Naive thymus-derived CD4-positive, alpha-beta T cell (primary cell): Measurements from ENCODE around the gene DIAPH2. TPM values are rescaled to one million over a fixed set of nuclear protein-coding genes. Genes with fewer than 3 reads are reported as not detected.
A peak's percentile ranks its signal among the peaks of the same experiment; 100 is the strongest.

Source experiments
- ATAC-seq: fragments of 150-1000 bp; cut with Tn5 transposase; 2 replicates; pipeline ENCODE4 v1.10.0; 2021; ENCODE audit warnings: mild to moderate bottlenecking, moderate library complexity
- CTCF ChIA-PET: fragments of 350-600 bp; sonication (Branson Sonifier 250); formaldehyde crosslinking; loops from one replicate; lab custom pipeline; 2021; ENCODE audit warnings: antibody characterized with exemption; lab: Charles Lee
- POLR2A ChIA-PET: fragments of 350-600 bp; sonication (Branson Sonifier 250); formaldehyde crosslinking; loops from one replicate; lab custom pipeline; 2021; ENCODE audit warnings: antibody characterized with exemption, inconsistent platforms; lab: Charles Lee
- DNase-seq, 9 donors: peaks; one replicate each; pipeline versions ENCODE4 v3.0.0 to v3.0.0-alpha.2; 2020 to 2022; ENCODE audit warnings: mixed read lengths in 1 of 9
- H3K27ac ChIP-seq: one replicate; pipeline ENCODE4 v1.7.0; 2013; ENCODE audit warnings: mild to moderate bottlenecking, low read depth, low read length, moderate library complexity
- H3K27me3 ChIP-seq, 2 donors: one replicate each; pipeline ENCODE4 v1.7.0; 2013; ENCODE audit warnings: low read length in 2 of 2, mild to moderate bottlenecking in 2 of 2, moderate library complexity in 2 of 2; ENCODE audit not compliant: control insufficient read depth in 2 of 2, insufficient read depth in 2 of 2
- H3K36me3 ChIP-seq, 3 experiments: 1 replicate in 2 of 3; 2 replicates in 1 of 3; pipeline ENCODE4 v1.7.0; 2013; ENCODE audit warnings: low read length in 3 of 3, mild to moderate bottlenecking in 3 of 3, moderate library complexity in 1 of 3; ENCODE audit not compliant: insufficient read depth in 3 of 3, control insufficient read depth in 2 of 3
- H3K4me1 ChIP-seq, 2 donors: one replicate each; pipeline ENCODE4 v1.7.0; 2013; ENCODE audit warnings: low read length in 2 of 2, mild to moderate bottlenecking in 2 of 2, moderate library complexity in 1 of 2; ENCODE audit not compliant: control insufficient read depth in 2 of 2, insufficient read depth in 2 of 2
- H3K4me3 ChIP-seq: 2 replicates; pipeline ENCODE4 v1.7.0; 2013; ENCODE audit warnings: mild to moderate bottlenecking, low read length
- H3K9me3 ChIP-seq, 3 experiments: 1 replicate in 2 of 3; 2 replicates in 1 of 3; pipeline ENCODE4 v1.7.0; 2013; ENCODE audit warnings: low read length in 3 of 3; ENCODE audit not compliant: control insufficient read depth in 2 of 3
- H3K27ac Mint-ChIP-seq, 9 donors: one replicate each; pipeline ENCODE4 v1.8.0; 2020 to 2022; ENCODE audit warnings: mixed read lengths in 9 of 9, mild to moderate bottlenecking in 8 of 9, moderate library complexity in 5 of 9, inconsistent platforms in 2 of 9
- H3K27me3 Mint-ChIP-seq, 5 donors: one replicate each; pipeline ENCODE4 v1.8.0; 2021 to 2022; ENCODE audit warnings: mixed read lengths in 5 of 5, mild to moderate bottlenecking in 1 of 5
- H3K36me3 Mint-ChIP-seq, 5 donors: one replicate each; pipeline ENCODE4 v1.8.0; 2020 to 2022; ENCODE audit warnings: mixed read lengths in 5 of 5, mild to moderate bottlenecking in 3 of 5, inconsistent platforms in 1 of 5
- H3K4me1 Mint-ChIP-seq, 7 donors: one replicate each; pipeline ENCODE4 v1.8.0; 2020 to 2022; ENCODE audit warnings: mixed read lengths in 7 of 7, mild to moderate bottlenecking in 3 of 7, inconsistent platforms in 1 of 7
- H3K4me3 Mint-ChIP-seq, 10 donors: one replicate each; pipeline ENCODE4 v1.8.0; 2020 to 2022; ENCODE audit warnings: mild to moderate bottlenecking in 10 of 10, mixed read lengths in 10 of 10, moderate library complexity in 6 of 10, inconsistent platforms in 2 of 10
- H3K9me3 Mint-ChIP-seq, 11 donors: one replicate each; pipeline ENCODE4 v1.8.0; 2020 to 2022; ENCODE audit warnings: mixed read lengths in 11 of 11, mild to moderate bottlenecking in 4 of 11, inconsistent platforms in 1 of 11, moderate library complexity in 1 of 11
- intact Hi-C, 2 donors: fragments of 100-400 bp; cut with micrococcal nuclease; formaldehyde crosslinking; loops; one replicate each; pipeline ENCODE4 v1.15.1; 2023
- polyA plus RNA-seq, 2 donors: library from polyadenylated mRNA; unstranded; fragments of 300-500 nt; fragmentation: Illumina TruSeq; gene quantifications; one replicate each; pipeline ENCODE4 v1.2.3, GENCODE V29; 2021
- total RNA-seq, 6 experiments: library from RNA in 5 of 6; stranded (reverse) in 5 of 6; gene quantifications; 1 replicate in 5 of 6; 2 replicates in 1 of 6; pipeline ENCODE4 v1.2.3 and lab custom pipeline; 2021 to 2026

DIAPH2 gene
- total and polyA plus RNA-seq, 7 experiments from 2014 or later: 4.2 to 23.9 (median 6.9) TPM

DNA sequence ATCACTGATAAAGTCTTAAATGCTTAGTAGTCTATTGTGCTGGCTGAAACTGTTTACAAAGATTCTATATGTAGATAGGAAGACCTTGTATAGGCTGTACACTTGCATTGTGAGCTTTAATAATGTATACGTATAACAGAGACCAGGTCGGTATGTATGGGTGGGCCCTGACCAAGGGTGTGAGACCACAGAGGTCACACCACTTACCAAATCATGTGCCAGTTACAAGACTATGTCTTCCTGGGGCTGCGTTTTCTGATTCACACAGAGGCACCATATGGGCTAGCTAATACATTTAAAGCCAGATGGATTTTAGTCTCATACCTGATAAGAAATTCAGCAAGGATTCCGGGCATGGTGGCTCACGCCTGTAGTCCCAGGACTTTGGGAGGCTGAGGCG lies 8.8 kb downstream of the DIAPH2 start:
- DNase-seq: no peak
- H3K9me3 ChIP-seq: no peaks in the 10 kb centered on the region
- no peak for ATAC-seq
- H3K27me3 ChIP-seq: no peaks in the 10 kb centered on the region
- intact Hi-C loops: no loop called here
- H3K27ac ChIP-seq: no peak overlapping the region
- H3K4me1 ChIP-seq: no peaks in the 10 kb centered on the region
- H3K4me1 Mint-ChIP-seq: peaks cover 0 to 8% (median 3%) of the 10 kb centered on the region in 7 donors
- no peak overlapping the region for H3K27ac Mint-ChIP-seq
- no peaks in the 10 kb centered on the region for H3K36me3 ChIP-seq
- no peaks in the 10 kb centered on the region for H3K9me3 Mint-ChIP-seq
- peaks cover 0 to 2% (median 0%) of the 10 kb centered on the region in 5 donors for H3K36me3 Mint-ChIP-seq
- ChIA-PET POLR2A (no interaction called here), CTCF (no interaction called here)
- H3K4me3 Mint-ChIP-seq: no peak overlapping the region
- no peaks in the 10 kb centered on the region for H3K27me3 Mint-ChIP-seq
- H3K4me3 ChIP-seq: no peak overlapping the region

DNA sequence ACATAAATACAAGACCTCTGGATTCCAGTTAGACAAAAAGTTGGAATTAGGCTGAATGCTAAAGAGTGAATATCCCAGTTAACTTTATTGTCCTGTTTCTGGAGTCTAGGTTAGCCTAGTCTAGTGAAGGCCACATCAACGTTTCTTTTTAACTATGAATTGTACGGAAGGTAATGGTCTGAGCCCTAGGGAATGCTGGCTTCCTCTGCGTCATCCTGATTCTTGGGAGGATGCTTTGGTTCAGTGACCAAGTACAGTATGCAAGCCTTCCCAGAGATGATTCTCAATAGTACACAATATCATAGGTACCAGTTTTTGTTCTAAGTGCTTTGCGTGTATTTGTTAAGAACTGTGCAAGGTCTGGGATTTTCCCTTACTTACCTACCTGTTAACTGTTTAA lies 11.8 kb downstream of the DIAPH2 start:
- Histone ChIP-seq H3K4me1 (no peaks in the 10 kb centered on the region), H3K27me3 (no peaks in the 10 kb centered on the region), H3K36me3 (no peaks in the 10 kb centered on the region), H3K27ac (no peak overlapping the region), H3K4me3 (no peak overlapping the region), H3K9me3 (no peaks in the 10 kb centered on the region)
- Mint-ChIP-seq H3K4me1 (peaks cover 0 to 5% (median 3%) of the 10 kb centered on the region in 7 donors), H3K36me3 (peaks cover 0 to 4% (median 0%) of the 10 kb centered on the region in 5 donors), H3K27me3 (no peaks in the 10 kb centered on the region), H3K9me3 (peaks cover 0 to 1% (median 0%) of the 10 kb centered on the region in 11 donors), H3K4me3 (no peak overlapping the region), H3K27ac (no peak overlapping the region)
- DNase-seq: no peak
- no peak for ATAC-seq
- ChIA-PET CTCF (no interaction called here), POLR2A (no interaction called here)
- intact Hi-C loops: no loop called here

DNA sequence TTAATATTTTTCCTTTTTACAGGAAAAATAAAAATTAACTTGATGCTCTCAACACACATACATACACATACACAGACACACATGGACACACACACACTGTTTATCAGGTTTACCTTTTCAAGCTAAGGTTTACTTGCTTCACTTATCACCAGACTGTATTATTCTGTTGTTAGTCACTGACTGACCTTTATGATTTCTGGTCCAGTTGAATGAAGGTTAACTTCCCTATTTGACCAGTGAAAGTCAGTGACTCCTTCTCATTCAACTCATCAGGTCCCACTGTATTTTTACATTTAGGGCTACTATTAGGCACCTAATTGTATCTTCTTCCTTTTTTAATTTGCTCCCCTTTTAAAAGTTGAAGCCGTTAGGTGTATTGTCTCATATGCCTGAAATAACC lies 16.0 kb downstream of the DIAPH2 start:
- ATAC-seq: no peak
- peaks cover 0 to 1% (median 0%) of the 10 kb centered on the region in 11 donors for H3K9me3 Mint-ChIP-seq
- Histone ChIP-seq H3K4me1 (no peaks in the 10 kb centered on the region), H3K36me3 (no peaks in the 10 kb centered on the region), H3K4me3 (no peak overlapping the region), H3K27ac (no peak overlapping the region), H3K27me3 (no peaks in the 10 kb centered on the region), H3K9me3 (no peaks in the 10 kb centered on the region)
- no peak overlapping the region for H3K4me3 Mint-ChIP-seq
- peaks cover 0 to 5% (median 4%) of the 10 kb centered on the region in 7 donors for H3K4me1 Mint-ChIP-seq
- no peak overlapping the region for H3K27ac Mint-ChIP-seq
- no peak for DNase-seq
- peaks cover 0 to 9% (median 0%) of the 10 kb centered on the region in 5 donors for H3K36me3 Mint-ChIP-seq
- ChIA-PET CTCF (no interaction called here), POLR2A (no interaction called here)
- intact Hi-C loops: no loop called here
- H3K27me3 Mint-ChIP-seq: no peaks in the 10 kb centered on the region

DNA sequence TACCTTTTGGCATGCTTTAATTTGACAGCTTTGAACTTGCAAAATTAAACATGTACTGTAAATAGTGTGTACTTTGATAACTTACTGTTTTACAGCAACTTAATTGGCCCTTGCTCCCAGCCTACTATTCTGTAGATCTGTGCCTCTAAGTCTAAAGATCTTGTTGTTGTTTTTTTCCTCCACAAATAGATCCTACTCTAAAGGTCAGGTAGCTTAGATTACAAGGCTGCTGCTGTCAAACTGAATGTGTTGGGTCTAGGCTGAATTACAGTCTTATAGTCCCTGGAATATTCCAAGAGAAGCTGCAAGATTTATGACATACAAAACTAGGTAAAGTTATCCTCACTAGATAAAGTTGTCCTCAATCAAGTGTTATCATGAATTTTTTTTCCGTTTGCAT lies 18.7 kb downstream of the DIAPH2 start:
- ChIA-PET CTCF (no interaction called here), POLR2A (no interaction called here)
- H3K27me3 ChIP-seq: no peaks in the 10 kb centered on the region
- H3K4me3 ChIP-seq: no peak overlapping the region
- no peak overlapping the region for H3K4me3 Mint-ChIP-seq
- no peaks in the 10 kb centered on the region for H3K4me1 ChIP-seq
- intact Hi-C loops: no loop called here
- peaks cover 0 to 11% (median 3%) of the 10 kb centered on the region in 7 donors for H3K4me1 Mint-ChIP-seq
- H3K36me3 Mint-ChIP-seq: peaks cover 0 to 9% (median 0%) of the 10 kb centered on the region in 5 donors
- H3K27ac ChIP-seq: no peak overlapping the region
- no peak overlapping the region for H3K27ac Mint-ChIP-seq
- DNase-seq (no peak), ATAC-seq (no peak)
- no peaks in the 10 kb centered on the region for H3K9me3 ChIP-seq
- H3K9me3 Mint-ChIP-seq: peaks cover 0 to 1% (median 0%) of the 10 kb centered on the region in 11 donors
- no peaks in the 10 kb centered on the region for H3K36me3 ChIP-seq
- H3K27me3 Mint-ChIP-seq: no peaks in the 10 kb centered on the region

DNA sequence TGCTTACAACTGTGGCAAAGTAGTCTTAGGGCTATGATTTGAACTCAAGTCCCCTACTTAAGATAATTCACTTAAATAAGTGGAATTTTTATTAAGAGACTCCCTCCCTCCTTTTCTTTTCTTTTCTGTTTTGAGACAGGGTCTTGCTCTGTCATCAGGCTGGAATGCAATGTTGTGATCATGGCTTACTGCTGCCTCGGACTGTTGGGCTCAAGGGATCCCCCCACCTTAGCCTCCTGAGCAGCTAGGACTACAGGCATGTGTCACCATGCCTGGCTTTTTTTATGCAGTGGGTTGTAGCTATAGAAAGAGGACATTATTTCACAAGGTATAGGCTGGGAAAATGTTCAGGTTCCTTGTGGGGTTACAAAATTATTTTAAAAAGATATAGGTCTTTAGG lies 19.2 kb downstream of the DIAPH2 start:
- no peaks in the 10 kb centered on the region for H3K4me1 ChIP-seq
- DNase-seq: no peak
- Mint-ChIP-seq H3K27me3 (no peaks in the 10 kb centered on the region), H3K4me3 (no peak overlapping the region), H3K27ac (no peak overlapping the region), H3K36me3 (peaks cover 0 to 9% (median 0%) of the 10 kb centered on the region in 5 donors), H3K4me1 (peaks cover 0 to 15% (median 3%) of the 10 kb centered on the region in 7 donors), H3K9me3 (peaks cover 0 to 1% (median 0%) of the 10 kb centered on the region in 11 donors)
- H3K27me3 ChIP-seq: no peaks in the 10 kb centered on the region
- H3K36me3 ChIP-seq: no peaks in the 10 kb centered on the region
- ChIA-PET POLR2A (no interaction called here), CTCF (no interaction called here)
- H3K4me3 ChIP-seq: no peak overlapping the region
- no peak overlapping the region for H3K27ac ChIP-seq
- ATAC-seq: no peak
- H3K9me3 ChIP-seq: no peaks in the 10 kb centered on the region
- intact Hi-C loops: no loop called here

DNA sequence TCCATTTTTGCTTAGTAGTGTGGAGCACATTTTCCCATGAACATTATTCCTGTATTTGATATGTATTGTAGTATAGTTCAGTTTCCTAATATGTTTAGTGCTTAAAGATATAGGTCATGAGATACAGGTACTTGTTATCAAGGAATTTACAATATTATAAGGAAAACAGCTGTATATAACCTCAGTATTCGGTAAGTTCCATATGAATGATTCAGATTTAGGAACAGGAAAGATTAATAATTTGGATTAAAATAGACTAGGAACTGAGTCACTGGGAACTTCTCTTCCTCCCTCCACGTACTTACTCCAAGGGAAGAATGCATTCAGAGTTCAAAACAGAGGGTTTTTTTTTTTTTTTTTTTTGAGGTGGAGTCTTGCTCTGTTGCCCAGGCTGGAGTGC lies 20.0 kb downstream of the DIAPH2 start:
- no peak overlapping the region for H3K27ac Mint-ChIP-seq
- H3K4me1 ChIP-seq: no peaks in the 10 kb centered on the region
- no peak overlapping the region for H3K27ac ChIP-seq
- H3K27me3 Mint-ChIP-seq: no peaks in the 10 kb centered on the region
- CTCF ChIA-PET: no interaction called here
- DNase-seq (no peak), ATAC-seq (no peak)
- no peaks in the 10 kb centered on the region for H3K27me3 ChIP-seq
- POLR2A ChIA-PET: no interaction called here
- H3K4me3 ChIP-seq: no peak overlapping the region
- peaks cover 0 to 9% (median 0%) of the 10 kb centered on the region in 5 donors for H3K36me3 Mint-ChIP-seq
- H3K9me3 Mint-ChIP-seq: peaks cover 0 to 1% (median 0%) of the 10 kb centered on the region in 11 donors
- H3K9me3 ChIP-seq: no peaks in the 10 kb centered on the region
- peaks cover 0 to 15% (median 3%) of the 10 kb centered on the region in 7 donors for H3K4me1 Mint-ChIP-seq
- no peak overlapping the region for H3K4me3 Mint-ChIP-seq
- no peaks in the 10 kb centered on the region for H3K36me3 ChIP-seq
- intact Hi-C loops: no loop called here

DNA sequence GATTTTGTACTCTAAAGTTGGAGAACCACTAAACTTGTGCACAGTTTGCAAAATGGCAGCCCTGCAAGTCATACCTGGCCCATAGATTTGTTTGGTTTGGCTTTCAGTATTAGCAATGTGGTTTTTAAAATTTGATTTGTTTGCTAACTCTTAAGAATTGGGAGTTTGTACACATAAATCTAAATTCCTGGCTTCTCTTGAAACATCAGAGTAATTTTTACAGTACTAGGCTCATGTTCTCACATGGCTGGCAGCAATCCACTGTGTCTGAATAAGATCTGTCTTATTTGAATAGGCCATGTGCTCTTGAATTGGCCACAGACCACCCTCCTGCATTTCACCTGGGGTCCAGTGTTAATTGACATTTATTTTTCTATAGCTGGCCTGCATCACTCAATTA lies 21.3 kb downstream of the DIAPH2 start:
- Histone ChIP-seq H3K27me3 (no peaks in the 10 kb centered on the region), H3K27ac (no peak overlapping the region), H3K36me3 (no peaks in the 10 kb centered on the region), H3K4me3 (no peak overlapping the region), H3K9me3 (no peaks in the 10 kb centered on the region), H3K4me1 (no peaks in the 10 kb centered on the region)
- Mint-ChIP-seq H3K4me3 (no peak overlapping the region), H3K9me3 (peaks cover 0 to 1% (median 0%) of the 10 kb centered on the region in 11 donors), H3K4me1 (peaks cover 0 to 15% (median 0%) of the 10 kb centered on the region in 7 donors), H3K27me3 (no peaks in the 10 kb centered on the region), H3K36me3 (peaks cover 0 to 5% (median 0%) of the 10 kb centered on the region in 5 donors), H3K27ac (peak overlapping the region in 1 of 9 donors; percentile 57)
- ATAC-seq: no peak
- CTCF ChIA-PET: no interaction called here
- DNase-seq: no peak
- intact Hi-C loops: no loop called here
- POLR2A ChIA-PET: no interaction called here
